IgD-negative memory B cell (primary cell): Measurements from ENCODE around the gene LILRA5. TPM values are rescaled to one million over a fixed set of nuclear protein-coding genes. Genes with fewer than 3 reads are reported as not detected.
A peak's percentile ranks its signal among the peaks of the same experiment; 100 is the strongest.
"Not testable (repeated sequence)": the region's sequence is repeated elsewhere in the genome, so short reads cannot be mapped to it uniquely, and the experiment has no call there.

Experiments
- H3K27ac Mint-ChIP-seq, 3 donors: one replicate each; pipeline ENCODE4 v1.8.0; 2020 to 2022; ENCODE audit warnings: mild to moderate bottlenecking in 3 of 3, mixed read lengths in 3 of 3, moderate library complexity in 1 of 3
- H3K27me3 Mint-ChIP-seq: one replicate; pipeline ENCODE4 v1.8.0; 2021; ENCODE audit warnings: mixed read lengths
- H3K36me3 Mint-ChIP-seq: one replicate; pipeline ENCODE4 v1.8.0; 2020; ENCODE audit warnings: mild to moderate bottlenecking, mixed read lengths
- H3K4me1 Mint-ChIP-seq, 3 donors: one replicate each; pipeline ENCODE4 v1.8.0; 2020 to 2022; ENCODE audit warnings: mixed read lengths in 3 of 3, mild to moderate bottlenecking in 1 of 3
- H3K4me3 Mint-ChIP-seq, 4 donors: one replicate each; pipeline ENCODE4 v1.8.0; 2020 to 2022; ENCODE audit warnings: mild to moderate bottlenecking in 4 of 4, mixed read lengths in 4 of 4, moderate library complexity in 3 of 4
- H3K9me3 Mint-ChIP-seq, 3 donors: one replicate each; pipeline ENCODE4 v1.8.0; 2020 to 2021; ENCODE audit warnings: mixed read lengths in 3 of 3, mild to moderate bottlenecking in 1 of 3
- polyA plus RNA-seq: library from polyadenylated mRNA; unstranded; fragments of 300-500 nt; fragmentation: Illumina TruSeq; gene quantifications from one replicate; pipeline ENCODE4 v1.2.3, GENCODE V29; 2021

The LILRA5 gene
- 0.59 TPM for polyA plus RNA-seq

DNA sequence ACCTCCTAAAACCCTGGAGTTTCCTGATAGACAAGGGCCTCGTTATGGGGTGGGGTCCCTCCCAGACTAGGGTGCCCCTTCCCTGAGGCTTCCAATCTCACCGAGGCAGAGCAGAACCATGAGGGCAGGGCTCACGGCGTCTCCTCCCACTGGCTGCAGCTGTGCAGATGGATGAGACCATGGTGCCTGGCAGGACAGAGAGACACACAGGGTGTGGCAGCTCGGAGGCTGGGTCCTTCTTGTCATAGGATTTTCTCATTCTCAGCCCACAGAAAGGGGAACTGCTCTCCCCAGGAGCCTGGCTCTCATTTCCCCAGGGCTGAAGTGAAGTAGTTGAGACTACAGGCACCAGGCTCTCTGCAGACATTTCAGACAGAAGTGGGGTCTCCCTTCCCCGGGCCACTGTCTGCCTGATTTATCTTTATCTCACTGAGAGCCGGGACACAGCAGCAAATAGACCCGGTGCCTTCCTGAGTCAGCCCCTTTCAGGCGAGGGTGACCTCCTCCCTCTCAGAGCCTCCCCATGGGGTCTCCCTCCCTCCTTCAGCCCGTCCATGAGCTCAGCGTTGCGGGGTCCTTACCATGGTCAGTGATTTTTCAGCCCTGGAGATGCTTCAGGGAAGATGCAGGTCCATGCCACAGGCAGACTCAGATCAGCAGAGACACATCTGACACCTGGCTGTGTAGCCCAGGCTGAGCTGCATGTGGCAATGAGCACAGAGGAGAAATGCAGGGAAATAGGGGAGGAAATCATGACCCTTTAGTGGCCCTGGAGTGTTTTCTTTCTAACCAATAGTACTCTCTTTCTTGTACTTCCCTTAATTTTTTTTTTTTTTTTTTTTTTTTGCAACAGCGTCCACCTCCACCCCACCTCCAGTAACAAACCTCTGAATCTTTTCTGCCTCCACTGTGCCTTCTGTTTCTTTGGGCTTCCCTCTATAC, at the start of gene LILRA5:
Gene LILRA5 (minus strand): TSS at position 731 of the 942 bp plus-strand sequence. CDS start 147 bp downstream, at position 584.
- H3K27ac Mint-ChIP-seq = peak within 1 kb of the TSS in 1 of 3 donors; percentile 20
- H3K9me3 Mint-ChIP-seq = no peaks in the 10 kb centered on the region
- no peaks in the 10 kb centered on the region for H3K36me3 Mint-ChIP-seq
- peaks cover 19% of the 10 kb centered on the region for H3K27me3 Mint-ChIP-seq
- peak within 1 kb of the TSS in 1 of 4 donors; percentile 56 for H3K4me3 Mint-ChIP-seq
- peaks cover 0 to 8% (median 5%) of the 10 kb centered on the region in 3 donors for H3K4me1 Mint-ChIP-seq

- H3K36me3 Mint-ChIP-seq, H3K27me3 Mint-ChIP-seq: not testable (repeated sequence)
- peaks cover 23 to 35% (median 24%) of the 10 kb centered on the region in 3 donors for H3K4me1 Mint-ChIP-seq
Measured at GRCh38 chr19:54361680-54362422, 48.9 kb upstream of the LILRA5 start.

GRCh38 chr19:54359149-54359820, 46.3 kb upstream of the LILRA5 start:
- not testable (repeated sequence) for H3K27ac Mint-ChIP-seq, H3K27me3 Mint-ChIP-seq, H3K36me3 Mint-ChIP-seq, H3K4me3 Mint-ChIP-seq, H3K9me3 Mint-ChIP-seq
- peaks cover 15 to 23% (median 16%) of the 10 kb centered on the region in 3 donors for H3K4me1 Mint-ChIP-seq

More at GRCh38 chr19:54361680-54362422, 48.9 kb upstream of the LILRA5 start:
- Mint-ChIP-seq H3K27ac (peak overlapping the region; percentile 75 to 92 (median 89)), H3K4me3 (peak overlapping the region; percentile 70 to 93 (median 87))
- H3K9me3 Mint-ChIP-seq = not testable (repeated sequence)

DNA sequence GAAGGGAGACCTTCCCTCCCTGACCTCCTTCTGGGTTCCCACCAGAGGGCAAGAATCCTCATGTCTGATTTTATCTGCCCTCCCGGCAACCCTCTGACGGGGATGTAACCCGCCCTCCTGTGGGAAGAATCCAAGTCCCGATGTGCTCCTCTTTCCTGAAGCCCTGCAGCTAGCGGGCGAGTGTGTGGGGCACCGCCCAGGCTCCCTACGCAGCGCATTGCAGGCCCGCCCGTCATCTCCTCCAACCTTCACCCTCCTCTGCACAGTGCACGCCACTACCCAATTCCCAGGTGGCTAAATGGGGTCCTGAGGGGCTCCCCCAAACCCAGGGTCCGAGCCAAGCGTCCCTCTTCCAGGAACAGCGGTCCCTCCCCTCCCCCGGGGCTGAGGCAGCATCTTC, 44.4 kb upstream of the LILRA5 start:
- no peaks in the 10 kb centered on the region for H3K36me3 Mint-ChIP-seq
- no peaks in the 10 kb centered on the region for H3K27me3 Mint-ChIP-seq
- no peaks in the 10 kb centered on the region for H3K9me3 Mint-ChIP-seq
- H3K27ac Mint-ChIP-seq = no peak overlapping the region
- H3K4me3 Mint-ChIP-seq = no peak overlapping the region
- peaks cover 18 to 26% (median 22%) of the 10 kb centered on the region in 3 donors for H3K4me1 Mint-ChIP-seq

GRCh38 chr19:54356444-54357056, 43.6 kb upstream of the LILRA5 start:
- Mint-ChIP-seq H3K36me3 (no peaks in the 10 kb centered on the region), H3K27me3 (no peaks in the 10 kb centered on the region), H3K27ac (no peak overlapping the region), H3K4me1 (peaks cover 21 to 27% (median 23%) of the 10 kb centered on the region in 3 donors), H3K9me3 (no peaks in the 10 kb centered on the region), H3K4me3 (no peak overlapping the region)

DNA sequence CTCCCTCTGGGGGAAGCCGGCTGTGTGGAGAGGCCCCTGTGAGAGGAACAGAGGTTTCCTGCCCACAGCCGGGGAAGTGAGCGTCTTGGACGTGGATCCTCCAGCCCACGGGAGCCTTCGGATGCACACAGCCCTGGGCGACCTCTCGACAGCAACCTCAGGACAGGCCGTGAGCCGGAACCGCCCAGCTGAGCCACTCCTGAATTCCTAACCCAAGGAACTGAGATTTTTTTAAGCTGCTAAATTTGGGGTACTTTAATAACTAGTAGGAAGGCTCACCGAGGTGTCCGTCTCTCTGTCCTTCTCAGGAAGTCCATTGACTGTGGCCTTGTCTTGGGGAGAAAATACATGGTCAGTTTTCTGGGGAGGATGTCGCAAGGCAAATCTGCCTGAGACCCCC, 42.7 kb upstream of the LILRA5 start:
- Mint-ChIP-seq H3K4me1 (peaks cover 27 to 29% (median 27%) of the 10 kb centered on the region in 3 donors), H3K36me3 (no peaks in the 10 kb centered on the region), H3K9me3 (no peaks in the 10 kb centered on the region), H3K27ac (no peak overlapping the region), H3K4me3 (no peak overlapping the region), H3K27me3 (no peaks in the 10 kb centered on the region)

GRCh38 chr19:54354761-54355160, 41.8 kb upstream of the LILRA5 start:
- Mint-ChIP-seq H3K4me1 (peaks cover 25 to 32% (median 26%) of the 10 kb centered on the region in 3 donors), H3K27me3 (no peaks in the 10 kb centered on the region), H3K27ac (peak overlapping the region in 1 of 3 donors; percentile 18), H3K4me3 (no peak overlapping the region), H3K9me3 (no peaks in the 10 kb centered on the region), H3K36me3 (no peaks in the 10 kb centered on the region)

- Mint-ChIP-seq H3K9me3 (peaks cover 0 to 2% (median 0%) of the 10 kb centered on the region in 3 donors), H3K27ac (peak overlapping the region in 2 of 3 donors; percentile 65 to 85), H3K4me1 (peaks cover 30 to 33% (median 32%) of the 10 kb centered on the region in 3 donors), H3K36me3 (no peaks in the 10 kb centered on the region), H3K27me3 (peaks cover 5% of the 10 kb centered on the region), H3K4me3 (peak overlapping the region in 2 of 4 donors; percentile 49 to 50)
Measured at GRCh38 chr19:54352546-54352945, 39.6 kb upstream of the LILRA5 start.

DNA sequence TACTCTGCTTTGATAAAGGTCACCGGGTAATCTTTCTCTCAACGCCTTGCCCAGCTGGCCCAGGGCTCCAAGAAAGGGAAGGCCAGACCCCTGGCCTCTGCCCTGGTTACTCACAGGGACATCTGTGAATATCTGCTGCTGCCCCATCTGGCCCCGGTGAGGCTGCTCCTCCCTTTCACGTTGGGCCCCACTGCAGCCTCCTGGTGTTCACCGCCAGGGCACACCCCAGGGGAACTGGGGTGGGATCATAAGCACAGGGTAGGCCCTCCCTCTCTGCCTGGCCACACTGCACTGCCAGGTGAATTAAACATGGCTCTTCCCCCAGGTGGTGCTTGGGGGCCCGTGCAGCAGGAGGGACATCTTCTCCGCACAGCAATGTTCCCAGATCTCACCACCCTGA, 39.1 kb upstream of the LILRA5 start:
- H3K36me3 Mint-ChIP-seq = no peaks in the 10 kb centered on the region
- peak overlapping the region in 2 of 4 donors; percentile 49 to 51 for H3K4me3 Mint-ChIP-seq
- peak overlapping the region in 1 of 3 donors; percentile 85 for H3K27ac Mint-ChIP-seq
- H3K4me1 Mint-ChIP-seq = peaks cover 35 to 38% (median 37%) of the 10 kb centered on the region in 3 donors
- H3K9me3 Mint-ChIP-seq = peaks cover 0 to 2% (median 0%) of the 10 kb centered on the region in 3 donors
- H3K27me3 Mint-ChIP-seq = peaks cover 5% of the 10 kb centered on the region

- peaks cover 0 to 2% (median 0%) of the 10 kb centered on the region in 3 donors for H3K9me3 Mint-ChIP-seq
- H3K4me3 Mint-ChIP-seq = peak overlapping the region in 1 of 4 donors; percentile 84
- peak overlapping the region in 1 of 3 donors; percentile 85 for H3K27ac Mint-ChIP-seq
- peaks cover 40 to 44% (median 41%) of the 10 kb centered on the region in 3 donors for H3K4me1 Mint-ChIP-seq
- H3K27me3 Mint-ChIP-seq = peaks cover 10% of the 10 kb centered on the region
- no peaks in the 10 kb centered on the region for H3K36me3 Mint-ChIP-seq
Measured at GRCh38 chr19:54351474-54351873, 38.5 kb upstream of the LILRA5 start.

DNA sequence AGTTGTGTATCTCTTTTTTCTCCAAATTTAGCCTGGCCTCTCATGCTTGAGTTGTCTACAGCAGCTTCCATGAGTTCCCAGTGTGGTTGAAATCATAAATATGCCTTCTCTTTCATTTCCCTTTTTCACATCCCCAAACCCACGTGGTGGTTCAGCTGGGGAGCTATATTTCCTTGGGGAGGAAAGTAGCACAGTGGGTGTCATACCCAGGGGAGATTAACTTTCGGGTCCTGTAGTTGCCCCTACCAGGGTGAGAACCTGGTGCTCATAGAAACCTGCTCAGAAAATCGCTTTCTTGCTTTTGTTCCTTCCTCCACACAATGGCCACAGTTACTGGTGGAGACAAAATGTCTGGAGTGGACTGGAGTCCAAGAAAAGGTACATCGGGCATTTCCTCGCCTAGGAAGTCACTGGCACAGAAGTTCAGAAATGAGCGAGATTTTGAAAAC, 33.0 kb upstream of the LILRA5 start:
- Mint-ChIP-seq H3K27me3 (peaks cover 10% of the 10 kb centered on the region), H3K4me1 (peaks cover 35 to 38% (median 36%) of the 10 kb centered on the region in 3 donors)

DNA sequence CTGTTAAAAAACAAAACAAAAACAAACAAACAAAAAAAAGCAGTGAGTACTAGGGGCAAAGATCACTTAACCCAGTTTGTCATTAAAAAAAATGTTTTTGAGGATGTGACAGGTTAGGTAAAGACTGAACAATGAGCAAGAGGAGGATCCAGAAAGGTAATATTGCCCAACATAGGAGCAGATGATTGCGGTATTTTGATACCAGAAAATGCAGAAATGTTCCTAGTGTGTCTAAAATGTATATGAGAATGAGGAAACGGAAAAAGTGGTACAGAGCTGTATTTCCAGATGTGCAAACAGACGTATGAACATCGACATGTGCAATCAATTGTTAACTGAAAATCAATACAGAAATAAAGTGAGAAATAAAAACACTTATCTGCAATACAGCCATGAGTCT, 30.9 kb upstream of the LILRA5 start:
- Mint-ChIP-seq H3K4me1 (peaks cover 45 to 53% (median 47%) of the 10 kb centered on the region in 3 donors), H3K4me3 (peak overlapping the region in 3 of 4 donors; percentile 19 to 57 (median 31))

More for the DNA sequence above, 33.0 kb upstream of the LILRA5 start:
- H3K27ac Mint-ChIP-seq = peak overlapping the region; percentile 59 to 92 (median 70)
- H3K4me3 Mint-ChIP-seq = peak overlapping the region; percentile 38 to 89 (median 80)
- no peaks in the 10 kb centered on the region for H3K36me3 Mint-ChIP-seq
- H3K9me3 Mint-ChIP-seq = peaks cover 0 to 2% (median 0%) of the 10 kb centered on the region in 3 donors

GRCh38 chr19:54341295-54341694, 28.3 kb upstream of the LILRA5 start:
- Mint-ChIP-seq H3K27ac (no peak overlapping the region), H3K4me3 (peak overlapping the region in 2 of 4 donors; percentile 23 to 64), H3K4me1 (peaks cover 35 to 45% (median 40%) of the 10 kb centered on the region in 3 donors), H3K36me3 (no peaks in the 10 kb centered on the region), H3K27me3 (peaks cover 2% of the 10 kb centered on the region), H3K9me3 (no peaks in the 10 kb centered on the region)

More for the DNA sequence above, 30.9 kb upstream of the LILRA5 start:
- no peaks in the 10 kb centered on the region for H3K36me3 Mint-ChIP-seq
- peaks cover 10% of the 10 kb centered on the region for H3K27me3 Mint-ChIP-seq
- peaks cover 0 to 2% (median 0%) of the 10 kb centered on the region in 3 donors for H3K9me3 Mint-ChIP-seq
- peak overlapping the region; percentile 2 to 72 (median 14) for H3K27ac Mint-ChIP-seq
